ENCODE data around the gene TMEM273. TPM values are rescaled to one million over a fixed set of nuclear protein-coding genes. Genes with fewer than 3 reads are reported as not detected.
"Not testable (repeated sequence)": the region's sequence is repeated elsewhere in the genome, so short reads cannot be mapped to it uniquely, and the experiment has no call there.

Gene TMEM273
- total RNA-seq, 2 donors from 2014 or later, result 13.2 to 86.0 TPM

DNA sequence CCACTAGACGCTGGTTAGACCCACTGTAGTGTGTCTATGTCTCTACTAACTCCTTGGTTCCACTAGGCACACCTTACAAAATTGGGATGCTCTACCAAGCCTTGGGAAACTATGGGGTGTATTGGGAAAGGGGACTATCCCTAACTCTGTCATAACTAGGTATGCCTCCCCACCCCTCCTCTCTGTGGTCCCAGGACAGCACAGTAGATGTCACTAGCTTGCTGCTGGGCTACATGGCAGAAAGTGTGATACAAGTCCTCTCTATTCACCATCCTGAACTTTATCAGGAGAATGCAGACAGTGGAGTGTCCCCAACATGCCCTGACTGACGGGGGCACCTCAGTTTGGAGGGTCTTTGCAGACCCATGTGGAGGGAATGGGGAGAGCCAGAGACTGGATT is 30.3 kb upstream of the TMEM273 start:
- Mint-ChIP-seq H3K27ac (no peak overlapping the region), H3K27me3 (no peaks in the 10 kb centered on the region), H3K36me3 (no peaks in the 10 kb centered on the region)

DNA sequence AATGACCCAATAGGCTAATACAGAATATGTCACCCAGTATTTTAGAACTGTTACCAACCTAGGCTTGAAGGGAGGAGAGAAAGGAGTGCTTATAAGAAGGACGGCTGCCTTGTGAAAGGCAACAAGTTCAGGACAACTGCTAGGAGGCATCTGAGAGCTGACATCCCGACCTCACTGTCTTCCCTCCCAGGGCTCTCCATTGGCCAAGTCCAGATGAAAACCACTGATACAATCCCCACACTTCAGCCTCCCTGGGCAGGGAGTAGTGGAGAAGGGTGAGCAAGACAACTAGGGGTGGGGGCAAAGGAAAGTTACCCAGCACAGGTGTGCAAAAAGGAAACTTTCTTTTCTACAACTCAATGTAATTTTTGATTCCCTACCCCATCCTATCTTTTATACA is 29.5 kb upstream of the TMEM273 start:
- no peak for DNase-seq (ENCODE audit: low spot score)
- no peaks in the 10 kb centered on the region for H3K9me3 Mint-ChIP-seq
- ATAC-seq, result no peak
- peaks cover 12 to 20% of the 10 kb centered on the region in 2 donors for H3K4me1 Mint-ChIP-seq (ENCODE audit: low read depth in 2 of 2)
- H3K27ac Mint-ChIP-seq, result peak overlapping the region; percentile 31 to 43
- peak overlapping the region; percentile 30 for H3K4me3 Mint-ChIP-seq
- H3K36me3 Mint-ChIP-seq, result no peaks in the 10 kb centered on the region
- H3K27me3 Mint-ChIP-seq, result no peaks in the 10 kb centered on the region

More for the DNA sequence above, 30.3 kb upstream of the TMEM273 start:
- no peak for DNase-seq (ENCODE audit: low spot score)
- peak in 1 of 2 donors; percentile 27 for ATAC-seq
- Mint-ChIP-seq H3K9me3 (no peaks in the 10 kb centered on the region), H3K4me1 (ENCODE audit: low read depth in 2 of 2) (peaks cover 8 to 15% of the 10 kb centered on the region in 2 donors), H3K4me3 (no peak overlapping the region)

DNA sequence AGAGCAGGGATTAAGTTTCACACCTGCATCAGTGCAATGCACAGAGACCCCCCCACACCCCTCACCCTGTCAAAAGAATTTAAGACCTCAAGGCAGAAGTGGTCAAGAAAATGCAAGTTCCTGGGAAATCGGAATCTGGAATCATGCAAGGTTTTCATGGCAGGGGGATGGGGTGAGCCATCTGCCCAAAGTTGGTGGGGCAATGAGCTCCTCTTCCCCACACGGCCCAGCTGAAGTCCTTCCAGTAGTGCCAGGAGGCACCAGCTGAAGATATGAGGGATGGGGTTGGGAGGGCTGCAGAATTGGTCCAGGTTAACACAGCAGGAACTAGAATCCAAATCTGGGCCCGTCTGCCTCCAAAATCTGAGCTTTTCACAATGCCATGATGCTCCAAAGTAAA is 25.0 kb upstream of the TMEM273 start:
- H3K36me3 Mint-ChIP-seq, result no peaks in the 10 kb centered on the region
- H3K9me3 Mint-ChIP-seq, result peaks cover 4% of the 10 kb centered on the region
- DNase-seq (ENCODE audit: low spot score) (no peak), ATAC-seq (no peak)
- H3K4me3 Mint-ChIP-seq, result no peak overlapping the region
- no peak overlapping the region for H3K27ac Mint-ChIP-seq
- H3K27me3 Mint-ChIP-seq, result peaks cover 0 to 3% of the 10 kb centered on the region in 2 donors
- H3K4me1 Mint-ChIP-seq (ENCODE audit: low read depth in 2 of 2), result peaks cover 17 to 27% of the 10 kb centered on the region in 2 donors

DNA sequence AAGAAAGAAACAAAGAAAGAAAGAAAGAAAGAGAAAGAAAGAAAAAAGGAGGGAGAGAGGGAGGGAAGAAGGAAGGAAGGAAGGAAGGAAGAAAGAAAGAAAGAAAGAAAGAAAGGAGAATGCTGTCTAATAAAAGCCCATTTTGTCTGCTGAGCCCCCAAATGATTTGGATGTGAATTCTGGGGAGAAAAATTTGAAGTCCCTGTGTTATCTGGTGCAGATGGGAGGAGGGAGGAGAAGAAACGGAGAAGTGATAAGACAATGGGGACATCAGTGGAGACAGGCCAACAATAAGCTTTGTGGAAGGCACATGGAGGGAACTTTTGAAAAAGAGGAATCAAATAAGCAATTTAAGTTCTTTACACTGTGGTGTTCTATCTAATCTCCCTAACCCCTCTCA is 24.6 kb upstream of the TMEM273 start:
- Mint-ChIP-seq H3K9me3 (peaks cover 4% of the 10 kb centered on the region), H3K4me1 (ENCODE audit: low read depth in 2 of 2) (peaks cover 21 to 26% of the 10 kb centered on the region in 2 donors), H3K4me3 (no peak overlapping the region), H3K36me3 (no peaks in the 10 kb centered on the region), H3K27ac (no peak overlapping the region), H3K27me3 (peaks cover 0 to 3% of the 10 kb centered on the region in 2 donors)
- no peak for ATAC-seq
- DNase-seq (ENCODE audit: low spot score), result no peak

DNA sequence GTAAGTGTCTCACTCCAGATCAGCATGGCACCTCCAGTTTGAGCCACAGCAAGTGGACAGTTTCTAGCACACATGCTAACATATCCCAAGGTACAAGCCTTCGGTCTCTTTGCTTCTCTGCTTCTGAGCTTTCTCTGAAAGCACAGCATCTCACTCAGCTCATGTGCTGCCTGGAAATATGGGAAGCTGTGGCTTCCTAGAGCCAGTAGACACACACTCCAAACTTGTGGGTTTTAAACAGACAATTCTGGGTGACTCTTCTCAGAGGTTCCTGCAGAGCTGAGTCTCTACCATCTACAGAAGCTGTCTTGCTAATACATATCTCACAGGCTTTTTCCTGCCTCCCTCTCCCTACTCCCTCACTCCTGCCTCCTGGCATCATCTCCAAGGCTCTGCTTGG is 23.9 kb upstream of the TMEM273 start:
- no peaks in the 10 kb centered on the region for H3K36me3 Mint-ChIP-seq
- H3K9me3 Mint-ChIP-seq, result peaks cover 4% of the 10 kb centered on the region
- H3K4me3 Mint-ChIP-seq, result no peak overlapping the region
- no peak for DNase-seq (ENCODE audit: low spot score)
- H3K27ac Mint-ChIP-seq, result no peak overlapping the region
- peaks cover 0 to 3% of the 10 kb centered on the region in 2 donors for H3K27me3 Mint-ChIP-seq
- no peak for ATAC-seq
- H3K4me1 Mint-ChIP-seq (ENCODE audit: low read depth in 2 of 2), result peaks cover 16 to 21% of the 10 kb centered on the region in 2 donors

DNA sequence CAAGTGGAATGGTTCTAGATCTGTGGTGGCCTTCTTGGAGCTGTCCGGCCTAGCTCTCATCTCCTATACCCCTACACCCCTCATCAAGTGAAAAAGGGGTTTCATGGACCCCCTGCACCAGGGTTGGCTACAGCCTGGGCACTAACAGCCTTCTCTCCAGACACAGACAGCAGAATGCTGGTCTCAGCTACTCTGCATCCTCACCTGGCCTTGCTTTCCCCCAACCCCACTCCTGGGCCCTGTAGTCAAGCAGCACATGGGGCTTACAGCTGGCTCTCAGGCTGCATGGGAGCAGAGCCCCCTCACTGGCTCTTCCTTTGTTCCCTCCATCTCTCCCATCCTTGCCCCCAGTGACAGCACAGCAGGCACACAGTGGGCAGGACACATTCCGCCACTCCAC is 20.8 kb upstream of the TMEM273 start:
- Mint-ChIP-seq H3K36me3 (peaks cover 5% of the 10 kb centered on the region), H3K4me1 (ENCODE audit: low read depth in 2 of 2) (peaks cover 15 to 21% of the 10 kb centered on the region in 2 donors), H3K27ac (no peak overlapping the region), H3K4me3 (no peak overlapping the region), H3K9me3 (peaks cover 4% of the 10 kb centered on the region), H3K27me3 (peaks cover 7 to 11% of the 10 kb centered on the region in 2 donors)
- no peak for ATAC-seq
- no peak for DNase-seq (ENCODE audit: low spot score)

DNA sequence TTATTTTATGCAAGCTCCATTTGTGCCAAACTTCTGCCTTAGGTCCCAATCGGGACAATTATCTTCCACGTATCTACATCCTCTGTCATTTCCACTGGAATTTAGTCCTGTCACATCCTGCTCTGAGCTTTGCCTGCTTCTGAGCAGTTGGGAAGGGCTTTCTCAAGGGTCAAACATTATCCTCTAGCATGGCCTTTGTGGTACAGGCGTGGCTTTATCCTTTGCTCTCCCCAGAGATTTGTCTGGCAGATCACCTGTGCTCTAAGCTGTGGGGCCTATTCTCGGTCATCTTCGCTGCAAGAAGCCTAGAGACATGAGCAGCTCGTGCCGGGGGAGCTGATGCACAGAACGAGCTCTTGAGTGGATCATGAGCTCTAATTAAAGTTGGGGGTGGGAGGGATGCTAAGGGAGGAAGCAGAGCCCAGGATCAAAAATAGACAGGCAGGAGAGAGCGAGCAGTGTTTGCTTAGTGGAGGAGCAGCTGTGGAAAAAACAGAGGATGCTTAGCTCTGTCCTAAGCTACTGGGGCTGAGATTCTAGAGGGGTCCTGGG is 19.8 kb upstream of the TMEM273 start:
- peaks cover 8% of the 10 kb centered on the region for H3K36me3 Mint-ChIP-seq
- ATAC-seq (no peak), DNase-seq (ENCODE audit: low spot score) (no peak)
- peaks cover 15 to 18% of the 10 kb centered on the region in 2 donors for H3K4me1 Mint-ChIP-seq (ENCODE audit: low read depth in 2 of 2)
- peaks cover 4% of the 10 kb centered on the region for H3K9me3 Mint-ChIP-seq
- peaks cover 14 to 15% of the 10 kb centered on the region in 2 donors for H3K27me3 Mint-ChIP-seq
- H3K27ac Mint-ChIP-seq, result no peak overlapping the region
- no peak overlapping the region for H3K4me3 Mint-ChIP-seq

DNA sequence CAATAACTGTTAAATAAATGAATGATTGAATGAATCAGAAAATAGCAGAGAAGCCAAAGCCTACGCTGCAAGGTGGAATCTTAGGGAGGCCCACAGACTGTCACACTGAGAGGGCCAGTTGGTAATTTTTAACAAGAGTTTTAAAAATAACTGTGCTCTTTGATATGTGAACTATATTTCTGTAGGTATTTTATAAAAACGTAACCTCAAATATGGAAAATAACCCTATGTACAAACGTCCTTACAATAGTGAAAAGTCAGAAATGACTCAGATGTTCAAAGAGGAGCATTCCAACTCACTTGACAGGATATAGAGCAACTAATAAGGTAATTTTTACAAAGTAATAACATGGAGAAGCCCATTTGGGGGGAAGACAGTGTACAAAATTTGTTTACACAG is 18.9 kb upstream of the TMEM273 start:
- Mint-ChIP-seq H3K9me3 (peaks cover 4% of the 10 kb centered on the region), H3K4me3 (no peak overlapping the region), H3K36me3 (peaks cover 8% of the 10 kb centered on the region), H3K27me3 (peaks cover 14 to 15% of the 10 kb centered on the region in 2 donors), H3K4me1 (ENCODE audit: low read depth in 2 of 2) (peaks cover 9 to 10% of the 10 kb centered on the region in 2 donors), H3K27ac (no peak overlapping the region)
- no peak for DNase-seq (ENCODE audit: low spot score)
- no peak for ATAC-seq

DNA sequence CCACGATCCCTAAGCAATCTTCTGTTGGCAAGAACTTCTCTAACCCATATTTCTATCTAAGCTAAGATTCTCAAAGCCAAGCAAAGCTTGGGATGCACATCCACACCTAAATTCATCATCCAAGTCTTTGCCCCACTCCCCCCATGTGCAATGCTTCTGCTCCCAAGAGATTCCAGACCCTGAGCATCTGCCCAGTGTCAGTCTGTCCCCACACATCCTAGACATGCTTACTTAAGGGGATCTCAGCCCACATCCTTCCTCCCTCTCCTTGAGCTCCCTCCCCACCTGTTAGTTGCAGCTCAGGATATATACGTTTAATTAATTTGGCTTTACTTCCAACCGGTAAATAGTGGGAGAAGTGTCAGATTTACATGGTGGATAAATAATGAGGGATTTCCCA is 17.0 kb upstream of the TMEM273 start:
- peaks cover 0 to 5% of the 10 kb centered on the region in 2 donors for H3K4me1 Mint-ChIP-seq (ENCODE audit: low read depth in 2 of 2)
- ATAC-seq, result no peak
- no peak overlapping the region for H3K27ac Mint-ChIP-seq
- peaks cover 8% of the 10 kb centered on the region for H3K36me3 Mint-ChIP-seq
- no peak for DNase-seq (ENCODE audit: low spot score)
- peaks cover 18 to 19% of the 10 kb centered on the region in 2 donors for H3K27me3 Mint-ChIP-seq
- no peaks in the 10 kb centered on the region for H3K9me3 Mint-ChIP-seq
- H3K4me3 Mint-ChIP-seq, result no peak overlapping the region

DNA sequence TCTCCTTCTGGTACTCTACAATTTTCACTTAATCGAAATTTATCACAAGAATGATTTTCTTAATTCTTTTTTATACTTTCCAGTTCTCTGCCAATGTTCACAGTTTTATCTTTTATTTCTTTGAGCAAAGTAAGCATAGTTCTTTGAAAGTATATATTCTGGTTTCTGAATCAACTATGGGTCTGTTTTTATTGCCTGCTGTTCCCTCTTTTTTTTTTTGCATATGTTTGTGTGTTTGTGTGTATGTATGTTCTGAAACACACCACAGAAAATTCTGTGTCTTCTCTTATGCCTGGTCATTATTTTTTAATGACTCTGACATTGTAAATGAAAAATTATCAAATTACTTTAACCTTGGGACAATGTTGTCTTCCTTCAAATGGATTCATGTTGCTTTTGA is 15.9 kb upstream of the TMEM273 start:
- Mint-ChIP-seq H3K27me3 (peaks cover 18 to 19% of the 10 kb centered on the region in 2 donors), H3K27ac (no peak overlapping the region), H3K9me3 (no peaks in the 10 kb centered on the region), H3K36me3 (peaks cover 8% of the 10 kb centered on the region), H3K4me3 (no peak overlapping the region), H3K4me1 (ENCODE audit: low read depth in 2 of 2) (peaks cover 0 to 5% of the 10 kb centered on the region in 2 donors)
- DNase-seq (ENCODE audit: low spot score), result no peak
- ATAC-seq, result no peak

DNA sequence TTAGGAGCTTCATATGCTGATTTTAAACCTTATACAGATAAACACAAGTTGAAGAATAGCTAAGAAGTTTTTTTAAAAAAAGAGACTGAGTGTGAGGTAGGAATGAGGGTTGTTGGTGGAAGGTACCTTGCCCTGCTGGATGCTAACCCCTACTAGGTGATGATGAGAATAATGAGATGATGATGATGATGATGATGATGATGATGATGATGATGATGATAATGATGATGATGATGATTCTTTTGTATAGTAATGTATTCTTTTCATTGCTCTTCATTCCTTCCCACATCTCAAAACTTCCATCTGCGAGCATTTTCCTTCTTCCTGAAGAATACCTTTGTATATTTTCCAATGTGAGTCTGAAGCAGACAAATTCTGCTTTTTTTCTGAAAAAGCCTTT is 14.1 kb upstream of the TMEM273 start:
- no peak for DNase-seq (ENCODE audit: low spot score)
- peaks cover 23 to 27% of the 10 kb centered on the region in 2 donors for H3K27me3 Mint-ChIP-seq
- no peak for ATAC-seq
- no peaks in the 10 kb centered on the region for H3K4me1 Mint-ChIP-seq (ENCODE audit: low read depth in 2 of 2)
- peaks cover 8% of the 10 kb centered on the region for H3K36me3 Mint-ChIP-seq
- no peak overlapping the region for H3K27ac Mint-ChIP-seq
- H3K9me3 Mint-ChIP-seq, result no peaks in the 10 kb centered on the region
- H3K4me3 Mint-ChIP-seq, result no peak overlapping the region

DNA sequence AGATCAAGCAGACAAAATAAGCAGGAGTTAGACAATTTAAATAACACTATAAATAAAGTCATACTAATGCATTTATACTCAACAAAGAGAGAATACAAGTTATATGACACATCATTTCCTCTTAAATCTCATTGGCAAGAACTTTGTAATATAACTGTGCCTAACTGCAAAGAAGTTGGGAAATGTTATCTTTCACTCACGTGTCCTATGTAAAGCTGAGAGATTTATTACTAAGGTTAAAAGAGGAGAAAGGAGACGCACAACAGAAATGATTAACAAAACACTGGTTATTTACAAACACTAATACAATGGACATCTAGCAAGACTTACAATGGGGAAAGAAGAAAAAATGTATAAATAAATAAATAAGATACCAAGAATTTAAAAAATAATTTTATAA is 12.7 kb upstream of the TMEM273 start:
- H3K27ac Mint-ChIP-seq, result no peak overlapping the region
- no peaks in the 10 kb centered on the region for H3K9me3 Mint-ChIP-seq
- DNase-seq (ENCODE audit: low spot score) (no peak), ATAC-seq (no peak)
- H3K36me3 Mint-ChIP-seq, result peaks cover 13% of the 10 kb centered on the region
- H3K27me3 Mint-ChIP-seq, result peaks cover 26 to 27% of the 10 kb centered on the region in 2 donors
- H3K4me3 Mint-ChIP-seq, result no peak overlapping the region
- peaks cover 0 to 4% of the 10 kb centered on the region in 2 donors for H3K4me1 Mint-ChIP-seq (ENCODE audit: low read depth in 2 of 2)

DNA sequence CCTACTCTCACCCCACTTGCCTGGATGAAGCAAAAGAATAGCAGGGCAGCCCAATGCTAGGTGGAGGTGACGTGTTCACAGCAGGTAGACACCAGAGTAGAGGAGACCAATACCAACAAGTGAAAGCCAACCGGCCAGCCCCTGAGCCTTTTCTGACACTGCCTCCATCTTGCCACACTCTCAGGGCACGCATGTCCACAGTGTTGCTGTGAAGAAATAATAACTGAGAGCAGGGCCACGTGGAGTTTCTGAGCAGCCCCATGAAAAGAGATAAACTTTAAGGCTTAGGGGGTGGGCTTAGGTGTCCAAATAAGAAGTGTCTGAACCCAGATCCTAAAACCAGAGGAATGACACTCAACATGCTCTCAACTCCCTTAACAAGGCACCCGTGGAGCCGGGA is 9.0 kb upstream of the TMEM273 start:
- ATAC-seq, result no peak
- H3K27ac Mint-ChIP-seq, result no peak overlapping the region
- H3K36me3 Mint-ChIP-seq, result peaks cover 11% of the 10 kb centered on the region
- H3K27me3 Mint-ChIP-seq, result peaks cover 13 to 14% of the 10 kb centered on the region in 2 donors
- H3K4me1 Mint-ChIP-seq (ENCODE audit: low read depth in 2 of 2), result peaks cover 18 to 22% of the 10 kb centered on the region in 2 donors
- H3K9me3 Mint-ChIP-seq, result peaks cover 6% of the 10 kb centered on the region
- no peak for DNase-seq (ENCODE audit: low spot score)
- H3K4me3 Mint-ChIP-seq, result no peak overlapping the region

DNA sequence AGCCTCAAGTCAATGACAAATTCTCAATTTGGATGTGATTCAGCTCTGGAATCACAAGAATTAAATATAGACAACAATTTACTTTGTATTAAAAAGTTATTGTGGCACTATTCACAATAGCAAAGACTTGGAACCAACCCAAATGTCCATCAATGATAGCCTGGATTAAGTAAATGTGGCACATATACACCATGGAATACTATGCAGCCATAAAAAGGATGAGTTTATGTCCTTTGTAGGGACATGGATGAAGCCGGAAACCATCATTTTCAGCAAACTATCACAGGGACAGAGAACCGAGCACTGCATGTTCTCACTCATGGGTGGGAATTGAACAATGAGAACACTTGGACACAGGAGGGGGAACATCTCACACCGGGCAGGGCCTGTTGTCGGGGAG is 7.7 kb upstream of the TMEM273 start:
- Mint-ChIP-seq H3K4me1 (ENCODE audit: low read depth in 2 of 2) (peaks cover 24 to 26% of the 10 kb centered on the region in 2 donors), H3K27me3 (peaks cover 12 to 13% of the 10 kb centered on the region in 2 donors), H3K36me3 (peaks cover 11% of the 10 kb centered on the region), H3K27ac (peak overlapping the region in 1 of 2 donors; percentile 4)
- not testable (repeated sequence) for H3K4me3 Mint-ChIP-seq; DNase-seq (ENCODE audit: low spot score); H3K9me3 Mint-ChIP-seq; ATAC-seq

All from natural killer cell treated with Interleukin-12 subunit alpha and Interleukin-12 subunit beta and Interleukin-15 and Interleukin-18, amount 100 ng/mL, for 72 hours (primary cell).